PC-9 (cell line): ENCODE data around the gene PRPF40A. TPM values are rescaled to one million over a fixed set of nuclear protein-coding genes. Genes with fewer than 3 reads are reported as not detected.

Experiments
- BruUV-seq: library from RNA; stranded (reverse); fragments of 400-500 nt; replicated peaks from 2 replicates; lab custom pipeline; 2021; lab: Mats Ljungman, UMichigan
- CTCF ChIA-PET: fragments of 300-600 bp; sonication (Branson Sonifier 250); formaldehyde crosslinking; loops from one replicate; lab custom pipeline; 2022; ENCODE audit warnings: antibody characterized with exemption; lab: Charles Lee
- POLR2A ChIA-PET: fragments of 300-600 bp; sonication (Branson Sonifier 250); formaldehyde crosslinking; loops from one replicate; lab custom pipeline; 2022; ENCODE audit warnings: antibody characterized with exemption; ENCODE audit not compliant: unreplicated experiment; lab: Charles Lee
- DNase-seq, 2 experiments: peaks; one replicate each; pipeline versions ENCODE4 v3.0.0 to v3.0.0-alpha.2; 2015 to 2022; ENCODE audit warnings: mixed read lengths in 1 of 2
- H2AFZ ChIP-seq: fragments of 200-600 bp; sonication (generic); 2 replicates; pipeline ENCODE4 v1.8.1; 2017; ENCODE audit warnings: antibody characterized with exemption
- H3F3A ChIP-seq: fragments of 200-600 bp; sonication (generic); 2 replicates; pipeline ENCODE4 v1.8.1; 2017; ENCODE audit warnings: antibody characterized with exemption, mild to moderate bottlenecking, low read depth; ENCODE audit not compliant: insufficient read depth
- H3K27ac ChIP-seq: fragments of 200-600 bp; sonication (generic); 2 replicates; pipeline ENCODE4 v1.6.1; 2016; ENCODE audit warnings: mixed run types
- H3K27me3 ChIP-seq: fragments of 200-600 bp; sonication (generic); 2 replicates; pipeline ENCODE4 v1.6.1; 2016; ENCODE audit warnings: low read depth, mixed run types; ENCODE audit not compliant: insufficient read depth
- H3K36me3 ChIP-seq: fragments of 200-600 bp; sonication (generic); 2 replicates; pipeline ENCODE4 v1.6.1; 2016; ENCODE audit warnings: low read depth, mixed run types
- H3K4me1 ChIP-seq: fragments of 200-600 bp; sonication (generic); replicated peaks from 2 replicates; pipeline ENCODE4 v1.6.1; 2016; ENCODE audit warnings: mixed run types; ENCODE audit not compliant: insufficient read depth
- H3K4me2 ChIP-seq: fragments of 200-600 bp; sonication (generic); 2 replicates; pipeline ENCODE4 v1.6.1; 2017; ENCODE audit warnings: mixed run types
- H3K4me3 ChIP-seq: fragments of 200-600 bp; sonication (generic); 2 replicates; pipeline ENCODE4 v1.6.1; 2016; ENCODE audit warnings: mixed run types
- H3K79me2 ChIP-seq: fragments of 200-600 bp; sonication (generic); 2 replicates; pipeline ENCODE4 v1.6.1; 2017; ENCODE audit warnings: low read depth, mixed run types
- H3K9me2 ChIP-seq: fragments of 200-600 bp; sonication (generic); 2 replicates; pipeline ENCODE4 v1.8.1; 2017; ENCODE audit warnings: mild to moderate bottlenecking; ENCODE audit not compliant: insufficient read depth
- H3K9me3 ChIP-seq: fragments of 200-600 bp; sonication (generic); 2 replicates; pipeline ENCODE4 v1.8.1; 2016; ENCODE audit warnings: low read depth; ENCODE audit not compliant: insufficient read depth
- H4K20me1 ChIP-seq: fragments of 200-600 bp; sonication (generic); 2 replicates; pipeline ENCODE4 v1.8.1; 2017; ENCODE audit not compliant: insufficient read depth
- CTCF ChIP-seq: fragments of 200-600 bp; sonication (generic); conservative IDR thresholded peaks from 2 replicates; pipeline ENCODE4 v1.6.1; 2017; ENCODE audit warnings: mixed run types, antibody characterized with exemption, mild to moderate bottlenecking, moderate library complexity
- EZH2 ChIP-seq: fragments of 200-600 bp; sonication (generic); IDR thresholded peaks from 2 replicates; pipeline ENCODE4 v1.8.0; 2017; ENCODE audit warnings: antibody characterized with exemption, low read depth
- intact Hi-C: fragments of 100-400 bp; cut with micrococcal nuclease; formaldehyde crosslinking; loops from one replicate; pipeline ENCODE4 v1.10.0; 2022; ENCODE audit not compliant: unreplicated experiment
- total RNA-seq: library from RNA; stranded (reverse); gene quantifications from 2 replicates; pipeline ENCODE4 v1.2.3, GENCODE V29; 2021

Gene PRPF40A
- total RNA-seq, 1 experiment from 2014 or later, result 94.1 TPM

- Histone ChIP-seq H3K4me2 (no peak overlapping the region), H3K27ac (no peak overlapping the region), H3K4me1 (no peaks in the 10 kb centered on the region), H3K4me3 (no peak overlapping the region), H3K9me2 (no peaks in the 10 kb centered on the region), H3F3A (peaks cover 4% of the 10 kb centered on the region; the same call in 1 of the 2 replicates), H3K79me2 (no peaks in the 10 kb centered on the region), H3K27me3 (no peaks in the 10 kb centered on the region), H4K20me1 (no peaks in the 10 kb centered on the region), H3K9me3 (no peaks in the 10 kb centered on the region), H2AFZ (no peak overlapping the region), H3K36me3 (peaks cover 14% of the 10 kb centered on the region; the same call in 1 of the 2 replicates)
- CTCF ChIA-PET, result no interaction called here
- intact Hi-C loops, result no loop called here
- POLR2A ChIA-PET, result no interaction called here
- TF ChIP-seq CTCF (no peak), EZH2 (no peak)
- no TSS peak for BruUV-seq
- no peak for DNase-seq
Observed at GRCh38 chr2:152632736-152633135, 84.5 kb downstream of the PRPF40A start.

GRCh38 chr2:152630466-152630865 is 86.8 kb downstream of the PRPF40A start:
- no peak overlapping the region for H3K27ac ChIP-seq
- no TSS peak for BruUV-seq
- no peaks in the 10 kb centered on the region for H3K9me3 ChIP-seq
- H3K4me3 ChIP-seq, result no peak overlapping the region
- ChIA-PET CTCF (no interaction called here), POLR2A (no interaction called here)
- H3K9me2 ChIP-seq, result no peaks in the 10 kb centered on the region
- H3K27me3 ChIP-seq, result no peaks in the 10 kb centered on the region
- no peak for DNase-seq
- no peak overlapping the region for H2AFZ ChIP-seq
- TF ChIP-seq EZH2 (no peak), CTCF (no peak)
- no peaks in the 10 kb centered on the region for H4K20me1 ChIP-seq
- no peaks in the 10 kb centered on the region for H3K4me1 ChIP-seq
- intact Hi-C loops, result no loop called here
- no peak overlapping the region for H3K4me2 ChIP-seq
- peaks cover 14% of the 10 kb centered on the region; the same call in 1 of the 2 replicates for H3K36me3 ChIP-seq
- H3K79me2 ChIP-seq, result no peaks in the 10 kb centered on the region
- H3F3A ChIP-seq, result peaks cover 4% of the 10 kb centered on the region; the same call in 1 of the 2 replicates

- H3K9me2 ChIP-seq, result no peaks in the 10 kb centered on the region
- no peak overlapping the region for H3K4me3 ChIP-seq
- no peaks in the 10 kb centered on the region; the same call in 1 of the 2 replicates for H3F3A ChIP-seq
- H3K9me3 ChIP-seq, result no peaks in the 10 kb centered on the region
- no peaks in the 10 kb centered on the region for H3K4me1 ChIP-seq
- intact Hi-C loops, result loop anchor here (5.0 kb wide), 2 partner anchors 292 to 592 kb away; partner anchors contain the start of gene FMNL2
- H3K27ac ChIP-seq, result no peak overlapping the region
- CTCF ChIA-PET, result interaction anchor here (0.6 kb wide), 1 partner anchor 335 kb away, joined by 4 read pairs; no protein-coding TSS in a partner anchor
- no peaks in the 10 kb centered on the region for H4K20me1 ChIP-seq
- H3K27me3 ChIP-seq, result no peaks in the 10 kb centered on the region
- DNase-seq, result no peak
- BruUV-seq, result no TSS peak
- POLR2A ChIA-PET, result no interaction called here
- no peaks in the 10 kb centered on the region for H3K79me2 ChIP-seq
- no peak overlapping the region for H3K4me2 ChIP-seq
- H2AFZ ChIP-seq, result no peak overlapping the region
- no peak for TF ChIP-seq EZH2
- no peak for TF ChIP-seq CTCF
- H3K36me3 ChIP-seq, result peaks cover 14% of the 10 kb centered on the region; the same call in 1 of the 2 replicates
Observed at GRCh38 chr2:152629202-152629601, 88.1 kb downstream of the PRPF40A start.
